GM10248 (cell line): Measurements from ENCODE around the gene METTL23.
"Not testable (repeated sequence)": the region's sequence is repeated elsewhere in the genome, so short reads cannot be mapped to it uniquely, and the experiment has no call there.

Experiments used
- CTCF ChIA-PET: fragments of 300-600 bp; sonication (Branson Sonifier 250); formaldehyde crosslinking; extraction: SDS; loops from one replicate; lab custom pipeline; 2021; ENCODE audit warnings: antibody characterized with exemption; lab: Yijun Ruan, JAX
- POLR2A ChIA-PET: fragments of 350-650 bp; sonication (Branson Sonifier 250); formaldehyde crosslinking; extraction: SDS; loops from one replicate; lab custom pipeline; 2020; ENCODE audit warnings: antibody characterized with exemption; lab: Yijun Ruan, JAX
- DNase-seq: peaks from one replicate; pipeline ENCODE4 v3.0.0; 2012; ENCODE audit errors: extremely low spot score
- CTCF ChIP-seq: IDR thresholded peaks from 2 replicates; pipeline ENCODE4 v1.5.1; 2012; ENCODE audit warnings: mild to moderate bottlenecking, low read depth; ENCODE audit errors: extremely low read depth, missing control alignments, control extremely low read depth

METTL23 gene

DNA sequence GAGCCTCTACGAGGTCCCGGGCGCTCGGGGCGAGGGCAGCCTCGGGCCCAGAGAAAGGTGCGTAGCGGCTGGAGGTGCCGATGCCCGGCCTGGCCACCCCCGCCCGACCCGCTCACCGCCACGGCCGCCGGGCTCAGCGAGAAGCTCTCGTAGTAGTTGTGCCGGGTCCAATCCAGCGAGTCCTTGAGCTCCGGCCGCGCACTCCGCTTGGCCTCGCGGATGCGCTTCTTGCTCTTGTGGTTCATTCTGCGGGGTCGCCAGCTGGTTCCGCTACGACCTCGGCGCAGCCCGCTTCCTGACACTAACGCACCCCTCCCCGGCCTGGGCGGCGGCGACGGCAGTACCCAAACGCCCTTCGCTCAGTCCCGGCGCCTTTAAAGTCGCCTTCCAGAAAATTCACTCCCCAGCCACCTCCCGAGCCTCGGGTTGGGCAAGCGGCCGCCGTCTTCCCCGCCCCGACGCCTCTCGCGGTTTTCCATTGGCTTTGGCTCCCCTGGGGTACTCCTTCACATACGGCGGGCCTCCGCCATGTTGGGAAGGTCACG is 336 bp upstream of the METTL23 start, which contains the start of gene JMJD6:
Gene JMJD6 (minus strand): TSS at position 376 of the 545 bp plus-strand sequence. CDS start 131 bp downstream, at position 245.
- POLR2A ChIA-PET: interaction anchor here (1.4 to 3.2 kb wide), 3 partner anchors 9 to 12 kb away, joined by 7 to 58 read pairs (median 13); partner anchors contain the start of genes MFSD11 and SRSF2
- peak; percentile 94 for DNase-seq
- no peak for TF ChIP-seq CTCF
- CTCF ChIA-PET: interaction anchor here (1.1 to 6.4 kb wide), 3 partner anchors 9 to 169 kb away, joined by 3 to 45 read pairs (median 3); no protein-coding TSS in a partner anchor

DNA sequence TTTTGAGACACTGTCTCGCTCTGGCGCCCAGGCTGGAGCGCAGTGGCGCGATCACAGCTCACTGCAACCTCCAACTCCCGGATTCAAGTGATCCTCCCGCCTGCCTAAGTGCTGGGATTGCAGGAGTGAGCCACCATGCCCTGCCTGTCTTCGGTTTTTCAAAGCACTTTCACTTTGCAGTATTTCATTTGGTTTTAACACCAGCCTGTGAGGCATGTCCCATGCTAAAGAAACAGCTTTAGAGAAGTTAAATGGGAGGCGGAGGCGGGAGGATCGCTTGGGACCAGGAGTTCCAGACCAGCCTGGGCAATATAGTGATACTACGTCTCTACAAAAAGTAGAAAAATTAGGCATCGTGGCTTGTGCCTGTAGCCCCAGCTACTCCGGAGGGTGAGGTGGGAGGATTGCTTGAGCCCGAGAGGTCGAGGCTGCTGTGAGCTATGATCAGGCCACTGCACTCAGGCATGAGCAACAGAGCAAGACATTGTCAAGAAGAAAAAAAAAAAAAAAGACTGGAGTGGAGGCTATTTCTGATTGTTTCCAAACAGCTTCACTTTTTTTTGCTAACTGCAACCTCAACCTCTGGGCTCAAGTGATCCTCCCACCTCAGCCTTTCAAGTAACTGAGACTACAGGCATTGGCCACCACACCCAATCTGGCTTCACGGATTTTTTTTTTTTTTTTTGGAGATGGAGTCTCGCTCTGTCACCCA is 1.3 kb downstream of the METTL23 start:
- POLR2A ChIA-PET: interaction anchor here (0.6 to 3.2 kb wide), 8 partner anchors 10 to 1476 kb away, joined by 3 to 58 read pairs (median 4); partner anchors contain the start of genes MFSD11 and SRSF2
- no peak for TF ChIP-seq CTCF
- CTCF ChIA-PET: interaction anchor here (0.7 to 6.4 kb wide), 7 partner anchors 9 to 361 kb away, joined by 3 to 45 read pairs (median 3); partner anchors contain the start of genes MFSD11 and SRSF2
- DNase-seq: no peak

DNA sequence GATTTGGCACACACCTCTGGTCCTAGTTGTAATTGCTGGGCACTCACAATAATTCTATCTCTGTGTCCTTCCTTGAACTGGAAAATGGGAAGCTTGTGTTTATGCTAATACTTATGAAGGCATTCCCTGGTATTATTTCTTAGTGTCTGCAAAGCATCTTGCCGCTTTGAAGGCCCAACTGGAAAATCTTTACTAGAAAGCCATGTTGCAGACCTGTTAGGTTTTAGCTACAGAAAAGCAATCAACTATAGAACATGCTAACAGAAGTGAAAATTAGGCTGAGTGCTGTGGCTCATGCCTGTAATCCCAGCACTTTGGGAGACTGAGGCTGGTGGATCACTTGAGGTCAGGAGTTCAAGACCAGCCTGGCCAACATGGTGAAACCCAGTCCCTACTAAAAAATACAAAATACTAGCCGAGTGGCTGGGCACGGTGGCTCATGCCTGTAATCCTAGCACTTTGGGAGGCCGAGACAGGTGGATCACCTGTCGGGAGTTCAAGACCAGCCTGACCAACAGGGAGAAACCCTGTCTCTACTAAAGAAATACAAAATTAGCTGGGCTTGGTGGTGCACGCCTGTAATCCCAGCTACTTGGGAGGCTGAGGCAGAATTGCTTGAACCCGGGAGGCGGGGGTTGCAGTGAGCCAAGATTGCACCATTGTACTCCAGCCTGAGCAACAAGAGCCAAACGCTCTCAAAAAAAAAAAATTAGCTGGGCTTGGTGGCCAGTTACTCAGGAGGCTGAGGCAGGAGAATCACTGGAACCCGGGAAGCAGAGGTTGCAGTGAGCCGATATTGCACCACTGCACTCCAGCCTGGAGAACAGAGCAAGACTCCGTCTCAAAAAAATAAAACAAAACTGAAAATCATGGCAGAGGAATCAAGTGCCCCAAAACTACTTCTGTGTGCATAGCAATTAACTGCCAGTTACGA is 5.4 kb downstream of the METTL23 start:
- not testable (repeated sequence) for DNase-seq
- POLR2A ChIA-PET: interaction anchor here (0.6 to 1.8 kb wide), 2 partner anchors 10 to 15 kb away, joined by 7 read pairs; no protein-coding TSS in a partner anchor

DNA sequence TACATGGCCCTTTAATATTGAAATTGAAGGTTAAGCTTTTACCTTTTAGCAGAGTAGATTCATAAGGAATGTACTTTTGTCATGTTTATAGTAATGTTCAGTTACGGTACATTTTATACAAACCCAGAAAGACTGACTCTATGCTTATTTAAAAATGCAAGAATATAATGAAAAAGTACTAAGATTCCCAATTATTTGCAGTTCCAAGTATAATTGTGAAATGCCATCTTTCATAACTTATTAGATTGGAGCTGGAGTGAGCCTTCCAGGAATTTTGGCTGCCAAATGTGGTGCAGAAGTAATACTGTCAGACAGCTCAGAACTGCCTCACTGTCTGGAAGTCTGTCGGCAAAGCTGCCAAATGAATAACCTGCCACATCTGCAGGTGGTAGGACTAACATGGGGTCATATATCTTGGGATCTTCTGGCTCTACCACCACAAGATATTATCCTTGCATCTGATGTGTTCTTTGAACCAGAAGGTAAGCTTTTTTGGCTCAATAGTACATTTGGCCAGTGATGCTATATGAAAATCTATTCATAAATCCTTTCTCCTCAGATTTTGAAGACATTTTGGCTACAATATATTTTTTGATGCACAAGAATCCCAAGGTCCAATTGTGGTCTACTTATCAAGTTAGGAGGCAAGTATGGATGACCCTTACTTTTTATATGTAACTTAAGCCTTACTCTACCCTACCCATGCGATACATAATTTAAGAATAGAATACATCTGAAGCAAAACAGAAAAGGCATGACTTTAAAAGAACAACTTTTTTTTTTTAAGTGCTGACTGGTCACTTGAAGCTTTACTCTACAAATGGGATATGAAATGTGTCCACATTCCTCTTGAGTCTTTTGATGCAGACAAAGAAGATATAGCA is 6.3 kb downstream of the METTL23 start:
- no peak for TF ChIP-seq CTCF
- ChIA-PET CTCF (no interaction called here), POLR2A (interaction anchor here (0.6 to 1.8 kb wide), 2 partner anchors 11 to 16 kb away, joined by 7 read pairs; no protein-coding TSS in a partner anchor)
- no peak for DNase-seq

More for the DNA sequence above, 5.4 kb downstream of the METTL23 start:
- CTCF ChIA-PET: interaction anchor here (0.9 kb wide), 1 partner anchor 209 kb away, joined by 3 read pairs; no protein-coding TSS in a partner anchor

GRCh38 chr17:76733618-76733957 is 6.9 kb downstream of the METTL23 start:
- DNase-seq: no peak
- ChIA-PET POLR2A (no interaction called here), CTCF (no interaction called here)
- no peak for TF ChIP-seq CTCF

GRCh38 chr17:76734080-76734840 is 7.6 kb downstream of the METTL23 start:
- TF ChIP-seq CTCF: no peak
- POLR2A ChIA-PET: interaction anchor here (0.6 kb wide), 2 partner anchors 16 to 279 kb away, joined by 3 read pairs; no protein-coding TSS in a partner anchor
- no peak for DNase-seq
- CTCF ChIA-PET: no interaction called here
